GM13977 (cell line): ENCODE data around the gene KRTAP19-3.

Experiments
- DNase-seq: peaks from one replicate; pipeline ENCODE4 v3.0.0; 2012; ENCODE audit warnings: low spot score
- CTCF ChIP-seq: IDR thresholded peaks from 2 replicates; pipeline ENCODE4 v1.5.1; 2012; ENCODE audit warnings: mild to moderate bottlenecking, control low read depth; ENCODE audit not compliant: insufficient read depth; ENCODE audit errors: extremely low read depth, missing control alignments
- in situ Hi-C: fragments of 300-500 bp; cut with MboI; formaldehyde crosslinking; loops from one replicate; pipeline ENCODE4 v1.12.0; 2022; ENCODE audit warnings: low sequenced_read_pairs, low pct_unique_long_range_greater_than_20kb, mixed read lengths, inconsistent platforms; ENCODE audit not compliant: unreplicated experiment

Gene KRTAP19-3

GRCh38 chr21:30487336-30487735, 4.5 kb downstream of the KRTAP19-3 start, which contains the start of gene KRTAP19-2:
Gene KRTAP19-2, minus strand, starts transcription at chr21:30487436. Its CDS starts 88 bp downstream, at chr21:30487348.
- no peak for DNase-seq
- in situ Hi-C loops: no loop called here
- no peak for TF ChIP-seq CTCF

- no peak for DNase-seq
- no peak for TF ChIP-seq CTCF
- in situ Hi-C loops: no loop called here
Measured at GRCh38 chr21:30486180-30486579, 5.6 kb downstream of the KRTAP19-3 start.

- no peak for DNase-seq
- in situ Hi-C loops: no loop called here
- no peak for TF ChIP-seq CTCF
Measured at GRCh38 chr21:30482130-30482529, 9.7 kb downstream of the KRTAP19-3 start.

- DNase-seq: no peak
- in situ Hi-C loops: no loop called here
- TF ChIP-seq CTCF: no peak
Measured at GRCh38 chr21:30480145-30480544, 11.7 kb downstream of the KRTAP19-3 start, which contains the start of gene KRTAP19-1. Gene KRTAP19-1, minus strand, starts transcription at chr21:30480367. Its CDS starts 50 bp downstream, at chr21:30480317.

GRCh38 chr21:30479259-30479658, 12.6 kb downstream of the KRTAP19-3 start:
- DNase-seq: no peak
- in situ Hi-C loops: no loop called here

GRCh38 chr21:30478004-30478403, 13.8 kb downstream of the KRTAP19-3 start:
- no peak for TF ChIP-seq CTCF
- in situ Hi-C loops: no loop called here
- no peak for DNase-seq

More at GRCh38 chr21:30479259-30479658, 12.6 kb downstream of the KRTAP19-3 start:
- TF ChIP-seq CTCF: no peak
